GM12872 (cell line): ENCODE data around the gene TMEM94.

Experiments
- CTCF ChIP-seq: IDR thresholded peaks from 3 replicates; pipeline ENCODE4 v1.5.1; 2011; ENCODE audit warnings: low read depth, mild to moderate bottlenecking, low read length, moderate library complexity; ENCODE audit not compliant: insufficient read depth

Gene TMEM94

GRCh38 chr17:75457047-75457654 is 716 bp downstream of the TMEM94 start:
- no peak for TF ChIP-seq CTCF

GRCh38 chr17:75459246-75459589 is 2.8 kb downstream of the TMEM94 start:
- no peak for TF ChIP-seq CTCF

DNA sequence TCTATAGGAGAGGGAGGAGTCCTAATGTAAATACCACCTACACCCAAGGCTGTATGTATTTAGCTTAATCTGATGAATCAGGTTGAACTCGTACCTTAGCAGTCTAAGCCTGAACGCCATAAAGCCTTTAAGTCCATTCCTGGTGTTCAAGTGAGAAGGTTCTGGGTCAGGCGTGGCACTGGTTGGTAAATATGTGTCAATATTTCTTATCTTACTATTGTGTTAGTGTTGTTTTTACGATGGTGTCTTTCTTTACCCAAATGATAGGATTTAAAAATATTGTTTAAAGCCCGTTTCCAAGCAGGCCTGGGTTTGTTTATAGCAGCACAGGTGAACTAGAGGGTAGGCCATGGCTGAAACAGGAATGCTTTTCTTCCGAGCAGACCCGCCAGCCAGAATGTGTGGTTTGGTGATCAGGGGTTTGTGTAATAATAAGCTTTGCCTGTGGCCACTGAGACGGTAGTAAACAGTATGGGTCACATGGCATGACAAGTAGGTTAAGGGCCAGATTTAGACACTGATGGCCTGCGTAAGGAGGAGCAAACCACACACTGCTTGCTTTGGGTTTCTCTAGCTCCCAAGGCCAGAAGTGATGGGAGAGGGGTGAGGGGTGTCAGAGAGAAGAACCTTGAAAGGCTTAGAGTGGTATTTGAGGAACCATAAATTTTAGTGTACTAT is 3.3 kb downstream of the TMEM94 start:
- no peak for TF ChIP-seq CTCF

GRCh38 chr17:75460295-75460694 is 3.9 kb downstream of the TMEM94 start:
- TF ChIP-seq CTCF, result no peak

GRCh38 chr17:75463603-75464002 is 7.2 kb downstream of the TMEM94 start:
- TF ChIP-seq CTCF, result no peak

- no peak for TF ChIP-seq CTCF
These were observed 8.6 kb downstream of the TMEM94 start for GRCh38 chr17:75465039-75465438.

- no peak for TF ChIP-seq CTCF
These were observed 11.9 kb downstream of the TMEM94 start for GRCh38 chr17:75468291-75468754.
